Loucy (cell line): ENCODE results near the gene ELAVL1.

Experiments
- CTCF ChIP-seq: fragments of 200-600 bp; sonication (generic); conservative IDR thresholded peaks from 2 replicates; pipeline ENCODE4 v1.5.1; 2014; ENCODE audit warnings: mild to moderate bottlenecking, antibody characterized with exemption, low read length
- EZH2phosphoT487 ChIP-seq: fragments of 200-600 bp; IDR thresholded peaks from 2 replicates; pipeline ENCODE4 v1.6.1; 2018; ENCODE audit warnings: antibody characterized with exemption, mild to moderate bottlenecking, moderate library complexity, borderline replicate concordance

- TF ChIP-seq CTCF: 0 out of 2 replicates have a peak, but pooled peaks have one; percentile 12
- TF ChIP-seq EZH2phosphoT487: no peak
Measured at GRCh38 chr19:7994114-7994513, 11.3 kb downstream of the ELAVL1 start.
